GM12892 (cell line): ENCODE data around the gene SPOCK1.

Experiments used
- POLR2A ChIP-seq: IDR thresholded peaks from 2 replicates; pipeline ENCODE4 v1.6.1; 2011; ENCODE audit warnings: low read depth, low read length, control low read depth
- POLR2AphosphoS5 ChIP-seq: IDR thresholded peaks from 2 replicates; pipeline ENCODE4 v1.6.1; 2011; ENCODE audit warnings: low read depth, low read length, control low read depth

DNA sequence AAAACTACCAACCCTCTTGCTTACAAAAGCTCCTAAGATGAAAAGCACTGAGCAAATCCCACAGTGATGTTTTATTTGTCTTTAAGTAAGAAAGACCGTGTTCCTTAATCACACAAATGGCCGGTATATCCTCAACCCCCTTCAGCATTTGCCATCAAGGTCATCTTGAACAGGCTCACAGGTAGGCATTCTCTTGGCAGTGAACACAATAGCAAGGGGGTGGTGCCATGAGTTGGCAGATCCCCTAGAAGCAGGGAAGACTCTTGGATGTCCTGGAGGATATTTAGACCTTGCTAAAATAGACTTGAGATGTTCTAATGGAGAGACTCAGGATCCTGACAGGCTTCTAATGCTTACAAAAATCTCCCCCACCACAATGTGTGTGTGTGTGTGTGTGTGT, 323.0 kb downstream of the SPOCK1 start:
- TF ChIP-seq POLR2A: no peak
- TF ChIP-seq POLR2AphosphoS5: no peak
